Activated T-cell treated with anti-CD3 and anti-CD28 coated beads, Interleukin-2, amount 50 U/mL, for 1 hour (primary cell): ENCODE measurements around the gene NOL9.

Source experiments
- DNase-seq: peaks from one replicate; pipeline ENCODE4 v3.0.0-alpha.2; 2020

NOL9 gene

GRCh38 chr1:6486433-6487011 is 67.8 kb downstream of the NOL9 start:
- peak; percentile 88 for DNase-seq

- no peak for DNase-seq
Measured at GRCh38 chr1:6485168-6486101, 68.9 kb downstream of the NOL9 start.

GRCh38 chr1:6484826-6485167 is 69.5 kb downstream of the NOL9 start:
- no peak for DNase-seq

- DNase-seq = no peak
Measured at GRCh38 chr1:6483761-6484117, 70.6 kb downstream of the NOL9 start.

GRCh38 chr1:6483017-6483760 is 71.1 kb downstream of the NOL9 start:
- DNase-seq = no peak

GRCh38 chr1:6481820-6482219 is 72.5 kb downstream of the NOL9 start:
- DNase-seq = no peak

- no peak for DNase-seq
Measured at GRCh38 chr1:6477039-6477820, 77.1 kb downstream of the NOL9 start.

- no peak for DNase-seq
Measured at GRCh38 chr1:6476483-6476882, 77.8 kb downstream of the NOL9 start.

GRCh38 chr1:6475381-6476133 is 78.8 kb downstream of the NOL9 start:
- peak; percentile 89 for DNase-seq

GRCh38 chr1:6474815-6475282 is 79.5 kb downstream of the NOL9 start:
- no peak for DNase-seq

- no peak for DNase-seq
Measured at GRCh38 chr1:6473974-6474814, 80.1 kb downstream of the NOL9 start.

- DNase-seq = no peak
Measured at GRCh38 chr1:6473156-6473555, 81.2 kb downstream of the NOL9 start.

- no peak for DNase-seq
Measured at GRCh38 chr1:6472391-6472790, 81.9 kb downstream of the NOL9 start.

- DNase-seq = no peak
Measured at GRCh38 chr1:6471970-6472368, 82.3 kb downstream of the NOL9 start.
